A204.1 (cell line): ENCODE data around the gene LRFN3.
"Not testable (repeated sequence)": the region's sequence is repeated elsewhere in the genome, so short reads cannot be mapped to it uniquely, and the experiment has no call there.

Source experiments
- FAIRE-seq: peaks from 2 replicates; lab custom pipeline; 2012; peaks lifted over from hg19 to GRCh38; lab: Jason Lieb, UNC

LRFN3 gene

GRCh38 chr19:35907377-35907745 lies 28.8 kb upstream of the LRFN3 start:
- no peak for FAIRE-seq

GRCh38 chr19:35908010-35908441 lies 28.1 kb upstream of the LRFN3 start, which contains the start of gene TYROBP:
Gene TYROBP (minus strand): TSS chr19:35908295. CDS start chr19:35908228, 67 bp downstream.
- no peak for FAIRE-seq

DNA sequence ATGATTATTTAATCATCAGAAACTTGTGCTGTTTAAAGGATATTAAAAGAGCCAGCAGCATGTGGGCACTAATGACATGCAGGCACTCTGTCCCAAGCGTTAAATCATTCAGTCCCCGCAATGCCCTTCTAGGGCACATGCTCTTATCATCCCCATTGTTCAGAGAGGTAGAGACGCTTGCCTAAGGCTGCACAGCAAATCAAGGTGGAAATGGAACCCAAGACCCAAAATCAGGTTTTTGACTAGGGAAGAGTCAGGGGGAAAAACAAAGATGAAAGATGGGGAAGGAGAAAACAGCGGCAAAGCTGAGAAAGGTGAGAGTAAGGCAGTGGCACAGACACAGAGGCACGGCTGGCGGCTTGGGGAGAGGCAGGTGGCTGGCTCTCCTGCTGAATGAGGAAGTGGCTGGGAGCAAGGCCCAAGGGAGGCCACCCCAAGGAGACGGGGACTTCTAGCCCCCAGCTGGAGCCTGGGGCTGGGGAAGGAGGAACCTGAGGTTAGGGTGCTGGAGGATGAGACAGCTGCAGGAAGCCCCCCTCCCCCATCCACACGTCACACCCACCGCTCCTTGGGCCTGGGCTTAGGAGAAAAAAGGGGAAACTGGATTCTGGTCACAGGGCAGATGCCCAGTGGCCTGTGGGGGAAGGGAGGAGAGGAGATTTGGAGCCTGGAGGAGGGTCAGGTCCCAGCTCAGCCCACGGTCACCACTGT lies 27.0 kb upstream of the LRFN3 start:
- FAIRE-seq = no peak

GRCh38 chr19:35909684-35910035 lies 26.5 kb upstream of the LRFN3 start:
- no peak for FAIRE-seq

- not testable (repeated sequence) for FAIRE-seq
Observed at GRCh38 chr19:35910355-35910754, 25.8 kb upstream of the LRFN3 start.

- no peak for FAIRE-seq
Observed at GRCh38 chr19:35911173-35911572, 25.0 kb upstream of the LRFN3 start.

GRCh38 chr19:35911790-35912189 lies 24.4 kb upstream of the LRFN3 start:
- no peak for FAIRE-seq

DNA sequence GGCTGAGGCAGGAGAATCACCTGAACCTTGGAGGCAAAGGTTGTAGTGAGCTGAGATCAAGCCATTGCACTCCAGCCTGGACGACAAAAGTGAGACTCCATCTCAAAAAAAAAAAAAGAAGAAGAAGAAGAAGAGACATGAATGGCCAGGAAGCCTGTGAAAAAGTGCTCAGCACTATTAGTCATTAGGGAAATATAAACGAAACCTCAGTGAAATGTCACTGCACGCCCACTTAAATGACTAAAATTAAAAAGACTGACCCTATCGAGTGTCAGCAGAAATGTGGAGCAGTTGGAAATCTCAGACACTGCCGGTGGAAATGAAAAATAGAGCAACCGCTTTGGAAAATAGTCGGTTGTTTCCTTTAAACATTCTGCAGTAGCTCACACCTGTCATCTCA lies 22.6 kb upstream of the LRFN3 start:
- no peak for FAIRE-seq

- FAIRE-seq = no peak
Observed at GRCh38 chr19:35915443-35915842, 20.7 kb upstream of the LRFN3 start.

- no peak for FAIRE-seq
Observed at GRCh38 chr19:35919306-35919705, 16.9 kb upstream of the LRFN3 start.

- FAIRE-seq = no peak
Observed at GRCh38 chr19:35921012-35921411, 15.2 kb upstream of the LRFN3 start.

- FAIRE-seq = no peak
Observed at GRCh38 chr19:35925501-35925900, 10.7 kb upstream of the LRFN3 start.

DNA sequence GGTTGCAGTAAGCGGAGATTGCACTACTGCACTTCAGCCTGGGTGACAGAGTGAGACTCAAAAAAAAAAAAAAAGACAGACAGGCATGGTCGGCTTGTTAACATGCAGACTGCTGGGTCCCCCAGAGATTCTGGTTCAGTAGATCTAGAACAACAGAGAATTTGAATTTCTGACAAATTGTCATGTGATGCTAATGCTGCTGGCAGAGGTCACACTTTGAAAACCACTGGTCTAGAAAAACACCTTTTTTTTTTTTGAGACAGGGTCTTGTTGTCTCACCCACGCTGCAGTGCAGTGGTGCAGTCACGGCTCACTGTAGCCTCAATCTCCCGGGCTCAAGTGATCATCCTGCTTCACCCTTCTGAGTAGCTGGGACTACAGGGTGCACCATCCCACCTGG lies 7.7 kb upstream of the LRFN3 start:
- FAIRE-seq = no peak

DNA sequence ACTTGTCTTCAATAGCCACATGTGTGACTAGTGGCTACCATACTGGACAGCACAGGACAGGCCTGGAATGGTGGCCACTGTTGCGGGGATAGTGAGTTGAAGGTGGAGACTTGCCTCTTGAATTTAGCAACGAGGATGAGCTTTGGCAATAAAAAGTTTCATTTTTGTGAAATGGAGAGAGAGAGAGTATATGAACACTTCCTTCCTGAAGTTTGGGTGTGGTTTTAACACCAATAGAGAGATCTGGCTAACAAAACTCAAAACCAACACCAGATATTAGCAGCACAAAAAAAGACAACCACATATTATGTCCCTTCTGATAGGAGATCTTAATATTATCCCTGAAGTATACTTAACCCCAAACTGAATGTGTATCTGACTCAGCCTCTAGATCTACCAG lies 6.3 kb upstream of the LRFN3 start:
- FAIRE-seq = no peak

GRCh38 chr19:35931161-35931873 lies 4.9 kb upstream of the LRFN3 start:
- peak; percentile 97 for FAIRE-seq

DNA sequence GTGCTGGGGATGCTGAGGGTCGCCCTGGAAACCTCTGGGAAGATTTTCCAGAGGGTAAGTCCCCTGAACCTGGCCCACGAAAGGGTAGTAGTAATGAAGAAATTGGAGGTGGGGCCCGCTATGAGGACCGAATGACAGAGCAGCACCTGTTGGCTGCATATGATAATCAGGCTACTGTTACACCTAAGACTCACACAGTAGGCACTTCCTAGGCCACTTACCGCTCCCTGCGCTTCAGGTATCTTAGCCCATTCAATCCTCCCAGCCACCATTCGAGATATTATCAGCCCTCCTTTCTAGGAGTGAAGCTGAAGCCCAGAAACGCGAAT lies 4.3 kb upstream of the LRFN3 start:
- no peak for FAIRE-seq

- no peak for FAIRE-seq
Observed at GRCh38 chr19:35932291-35932936, 3.8 kb upstream of the LRFN3 start.

- no peak for FAIRE-seq
Observed at GRCh38 chr19:35936738-35937268, 629 bp downstream of the LRFN3 start.

DNA sequence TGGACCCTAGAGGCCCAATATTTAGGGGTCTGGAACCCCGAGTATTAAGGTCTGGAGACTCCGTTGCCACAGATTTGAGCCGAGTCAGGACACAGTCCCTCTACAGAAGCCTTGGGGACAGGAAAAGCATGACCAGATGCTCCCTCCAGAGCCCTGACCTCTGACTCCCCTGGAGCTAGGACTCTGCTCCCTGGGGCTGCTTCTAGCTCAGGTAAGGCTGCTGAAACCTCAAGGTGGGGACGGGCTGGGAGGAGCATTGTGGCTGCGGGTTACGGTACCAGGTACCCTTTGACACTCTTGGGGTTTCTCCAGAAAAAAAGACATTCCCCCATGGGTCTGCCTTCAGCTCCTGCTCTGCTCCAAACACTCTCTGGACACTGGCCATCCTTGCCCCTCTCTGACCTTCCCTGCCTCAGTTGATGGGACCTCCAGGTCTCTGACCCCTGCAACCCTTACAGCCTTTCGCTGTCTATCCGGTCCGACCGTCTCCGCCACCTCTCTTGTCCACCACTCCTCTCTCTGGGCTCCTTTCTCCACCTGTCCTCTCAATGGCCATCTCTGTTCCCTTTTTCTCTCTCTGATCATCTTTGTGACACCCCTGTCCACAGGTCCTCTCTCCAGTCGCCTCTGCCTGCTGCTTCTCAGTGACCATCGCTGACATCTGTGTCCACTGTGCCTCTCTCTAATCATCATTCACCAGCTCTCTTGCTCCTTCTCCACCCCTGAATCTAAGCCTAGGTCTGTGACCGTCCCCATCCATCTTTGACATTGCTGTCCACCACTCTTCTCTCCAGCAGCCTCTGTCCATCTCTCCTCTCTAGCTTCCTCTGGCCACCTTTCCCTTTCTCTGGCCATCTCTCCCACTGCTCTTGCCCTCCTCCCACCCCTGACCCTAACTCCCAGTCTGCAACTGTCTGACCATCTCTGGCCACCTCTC lies 1.4 kb downstream of the LRFN3 start:
- no peak for FAIRE-seq

GRCh38 chr19:35938282-35939224 lies 2.4 kb downstream of the LRFN3 start:
- no peak for FAIRE-seq
